HG02759 (cell line): ENCODE results near the gene HOXA9.

Experiments used
- ATAC-seq: cut with Tn5 transposase; IDR thresholded peaks from one replicate; pipeline ENCODE4 v1.9.1; 2021; ENCODE audit warnings: mild to moderate bottlenecking, moderate library complexity; ENCODE audit not compliant: unreplicated experiment

The HOXA9 gene

DNA sequence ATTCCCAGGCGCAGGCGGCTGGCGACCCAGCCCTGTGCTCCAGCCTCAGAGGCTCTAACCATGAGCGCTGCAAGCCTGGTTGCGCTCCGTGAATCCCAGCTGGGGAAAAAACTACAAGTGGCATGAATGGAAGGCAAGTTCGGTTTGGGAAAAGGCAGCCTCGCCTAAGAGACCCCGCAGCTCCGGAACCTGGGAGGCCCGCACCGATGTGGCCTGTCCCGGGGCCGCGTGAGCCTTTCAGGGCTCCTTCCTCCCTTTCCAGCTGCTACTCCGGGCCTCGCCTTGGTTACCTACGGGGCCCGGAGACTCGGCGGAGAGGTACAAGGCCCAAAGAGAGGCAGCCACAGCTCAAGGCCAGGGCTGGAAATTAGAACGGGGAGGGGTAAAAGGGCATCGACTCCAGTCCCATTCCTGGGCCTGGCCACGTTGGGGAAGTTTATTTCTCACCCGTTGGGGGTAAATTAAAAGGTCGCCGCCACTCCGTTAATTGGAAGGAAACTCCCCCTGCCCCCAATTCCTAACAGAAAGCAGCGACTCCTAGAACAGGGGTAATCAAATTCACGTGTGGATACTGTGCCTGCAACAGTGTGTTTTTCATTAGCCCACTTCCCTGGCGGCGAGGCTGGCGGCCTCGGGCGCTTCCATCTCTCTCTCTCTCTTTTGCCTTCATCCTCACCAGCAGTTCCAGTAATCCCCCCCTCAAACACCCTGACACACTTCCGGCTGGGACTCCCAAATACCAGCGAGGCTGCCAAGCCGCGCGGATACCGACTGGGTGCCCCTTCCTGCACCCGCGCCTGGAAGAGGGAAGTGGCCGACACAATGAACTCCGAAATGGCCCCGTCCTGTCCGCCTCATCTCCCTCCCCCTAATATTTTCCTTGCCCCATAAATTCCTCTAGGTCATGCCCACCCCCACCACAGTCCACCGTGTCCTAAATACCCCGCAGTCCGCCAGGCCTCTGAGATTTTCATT, 1.5 kb upstream of the HOXA9 start:
- ATAC-seq = no peak

DNA sequence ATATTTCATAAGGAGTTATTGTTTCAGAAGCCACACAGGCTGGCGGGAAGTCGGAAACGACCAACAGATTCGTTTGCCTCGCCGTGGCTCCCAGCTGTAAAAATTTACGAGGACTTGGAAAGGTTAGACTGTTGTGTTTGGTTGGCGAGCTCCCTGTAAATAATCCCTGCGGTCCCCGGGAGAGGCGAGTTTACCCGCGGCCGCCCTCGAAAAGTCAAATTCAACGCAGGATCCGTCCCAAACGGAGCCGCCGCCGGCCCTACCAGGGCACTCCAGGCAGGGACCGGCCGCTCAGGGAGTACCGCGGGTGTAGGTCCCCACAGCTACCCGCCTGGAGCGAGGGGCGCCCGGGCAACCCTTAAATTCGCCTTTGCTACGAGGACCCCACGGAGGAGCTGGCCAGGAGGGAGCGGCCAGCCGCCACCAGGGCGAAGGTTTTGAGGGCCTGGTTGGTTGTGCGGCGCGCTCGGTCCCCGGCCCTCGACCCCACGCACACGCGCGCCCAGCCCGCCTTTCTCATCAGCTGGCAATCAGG, 726 bp upstream of the HOXA9 start:
- no peak for ATAC-seq

DNA sequence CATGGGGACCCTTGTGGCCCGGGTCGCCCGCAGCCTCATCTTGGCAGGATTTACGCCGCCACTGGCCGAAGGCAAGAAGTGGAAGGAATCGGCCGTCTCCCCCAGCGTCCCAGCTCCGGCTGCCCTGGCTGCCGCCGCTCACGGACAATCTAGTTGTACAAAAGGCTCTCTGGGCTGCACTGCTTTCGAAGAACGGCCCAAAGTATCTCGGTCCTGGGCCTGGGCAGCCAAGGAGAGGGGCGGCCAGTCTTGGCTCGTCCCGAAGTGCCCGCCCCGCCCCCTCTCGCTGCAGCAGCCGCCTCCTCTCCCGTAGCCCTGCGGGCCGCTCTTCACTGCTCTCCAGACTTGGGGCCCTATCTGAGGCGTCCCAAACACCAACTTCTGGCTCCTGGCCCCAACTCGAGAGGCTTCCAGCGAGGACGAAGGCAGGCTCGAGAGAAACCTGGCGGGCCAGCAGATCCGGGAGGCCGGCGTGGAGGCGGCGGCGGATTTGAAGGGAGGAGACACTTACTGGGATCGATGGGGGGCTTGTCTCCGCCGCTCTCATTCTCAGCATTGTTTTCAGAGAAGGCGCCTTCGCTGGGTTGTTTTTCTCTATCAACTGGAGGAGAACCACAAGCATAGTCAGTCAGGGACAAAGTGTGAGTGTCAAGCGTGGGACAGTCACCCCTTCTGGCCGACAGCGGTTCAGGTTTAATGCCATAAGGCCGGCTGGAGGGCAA, 809 bp downstream of the HOXA9 start:
- no peak for ATAC-seq

DNA sequence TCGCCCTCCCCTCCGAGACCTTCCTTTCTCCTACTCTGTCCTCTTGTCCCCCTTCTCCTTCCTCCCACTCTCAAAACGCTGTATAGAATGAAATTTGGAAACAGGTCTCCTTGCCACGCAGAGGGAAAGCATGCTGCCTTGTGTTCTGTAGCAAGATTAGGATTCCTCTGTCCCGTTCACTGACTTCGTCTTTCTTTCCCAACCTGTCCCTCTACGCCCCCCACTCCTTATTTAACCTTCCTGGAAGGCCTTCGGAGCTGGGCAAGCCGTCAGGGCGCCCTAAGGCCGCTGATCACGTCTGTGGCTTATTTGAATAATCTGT, 1.3 kb downstream of the HOXA9 start:
- ATAC-seq = no peak

DNA sequence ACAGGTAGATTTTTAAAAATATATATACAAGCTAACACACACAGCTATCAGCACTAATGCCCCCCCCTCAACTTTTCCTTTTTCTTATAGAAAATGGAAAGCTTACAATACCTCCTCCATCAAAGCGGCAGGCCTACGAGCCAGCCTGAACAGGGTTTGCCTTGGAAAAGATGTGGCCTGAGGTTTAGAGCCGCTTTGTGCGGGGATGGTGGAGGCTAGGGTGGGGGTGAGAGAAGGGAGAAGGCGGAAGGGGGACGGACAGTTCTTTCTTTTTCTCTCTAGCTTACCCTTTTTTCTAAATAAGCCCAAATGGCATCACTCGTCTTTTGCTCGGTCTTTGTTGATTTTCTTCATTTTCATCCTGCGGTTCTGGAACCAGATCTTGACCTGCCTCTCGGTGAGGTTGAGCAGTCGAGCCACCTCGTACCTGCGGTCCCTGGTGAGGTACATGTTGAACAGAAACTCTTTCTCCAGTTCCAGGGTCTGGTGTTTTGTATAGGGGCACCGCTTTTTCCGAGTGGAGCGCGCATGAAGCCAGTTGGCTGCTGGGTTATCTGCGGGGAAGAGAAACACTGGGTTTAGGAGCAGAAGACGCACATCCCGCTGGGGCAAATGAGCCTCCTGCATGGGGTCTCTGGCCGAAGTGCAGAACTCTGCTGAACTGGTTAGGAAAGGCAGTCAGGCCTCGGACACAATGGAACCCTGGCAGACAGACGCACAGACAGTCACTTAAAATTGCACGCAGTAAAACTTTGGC, 1.9 kb downstream of the HOXA9 start:
- ATAC-seq = no peak

DNA sequence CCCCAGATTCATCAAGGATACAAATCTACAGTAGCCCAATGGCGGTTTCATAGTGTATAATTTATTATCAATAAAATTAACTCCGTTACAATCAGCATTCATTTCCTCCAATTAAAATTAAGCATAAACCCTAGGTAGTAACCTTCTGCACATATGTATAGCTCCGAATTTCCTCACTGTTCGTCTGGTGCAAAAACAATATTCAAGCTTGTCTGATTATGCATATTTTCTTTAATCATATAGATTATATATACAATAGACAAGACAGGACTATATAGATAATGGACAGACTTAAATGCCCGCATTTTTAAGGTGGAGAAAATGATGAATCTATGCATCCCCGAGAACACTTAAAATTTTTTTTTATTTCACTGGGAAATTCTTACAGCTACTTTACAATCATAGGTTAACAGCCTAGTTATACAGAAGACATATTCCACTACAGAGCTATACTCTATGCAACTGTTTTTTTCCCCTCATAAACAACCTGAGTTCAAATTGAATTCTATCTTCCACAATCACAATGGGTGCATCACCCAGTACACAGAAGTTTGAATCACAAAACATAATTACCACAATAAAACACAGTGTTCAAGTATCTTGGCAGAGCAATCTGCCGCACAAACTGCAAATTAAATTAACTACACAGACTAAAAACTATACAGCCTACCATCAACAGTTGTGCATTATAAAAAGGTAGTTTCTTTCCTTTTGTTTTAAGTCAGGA, 2.6 kb downstream of the HOXA9 start:
- ATAC-seq = no peak

DNA sequence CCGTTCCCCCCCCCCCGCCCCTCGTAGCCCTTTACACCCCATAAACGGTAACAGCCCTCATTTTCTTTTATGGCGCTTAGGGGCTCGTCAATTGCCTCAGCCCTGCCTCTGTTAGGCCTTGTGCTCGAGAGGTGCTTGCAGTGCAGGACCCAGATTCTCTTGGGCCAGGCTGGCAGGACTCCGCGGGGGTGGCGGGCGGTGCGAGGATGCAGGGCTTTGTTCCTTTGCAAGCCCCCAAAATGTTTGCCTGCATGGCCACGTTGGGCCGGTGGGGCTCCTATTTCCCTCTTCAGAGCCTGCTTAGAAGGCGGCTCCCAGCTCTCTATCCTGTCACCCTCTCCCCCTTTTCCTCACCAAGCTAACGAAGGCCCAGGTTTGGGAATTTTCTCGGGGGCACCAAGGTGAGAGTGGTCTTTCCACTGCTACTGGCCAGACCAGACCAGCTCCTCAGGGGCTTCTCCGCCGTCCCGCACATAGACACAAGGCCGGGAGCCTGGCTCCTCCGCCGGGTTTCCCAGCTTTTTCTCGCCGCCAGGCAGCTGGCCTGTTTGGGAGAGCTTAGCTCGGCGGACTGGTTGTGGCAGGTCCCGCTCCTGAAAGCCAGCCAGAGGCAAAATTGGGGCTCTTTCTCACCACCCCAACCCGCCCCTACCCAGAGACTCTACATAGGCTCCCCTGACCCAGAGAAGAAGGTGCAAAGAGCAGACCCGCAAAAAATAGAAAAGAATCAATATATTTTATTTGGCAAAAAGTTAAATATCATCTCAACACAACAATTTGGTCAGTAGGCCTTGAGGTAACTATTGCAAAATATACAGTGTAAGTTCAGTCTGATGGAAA, 3.4 kb downstream of the HOXA9 start:
- no peak for ATAC-seq

DNA sequence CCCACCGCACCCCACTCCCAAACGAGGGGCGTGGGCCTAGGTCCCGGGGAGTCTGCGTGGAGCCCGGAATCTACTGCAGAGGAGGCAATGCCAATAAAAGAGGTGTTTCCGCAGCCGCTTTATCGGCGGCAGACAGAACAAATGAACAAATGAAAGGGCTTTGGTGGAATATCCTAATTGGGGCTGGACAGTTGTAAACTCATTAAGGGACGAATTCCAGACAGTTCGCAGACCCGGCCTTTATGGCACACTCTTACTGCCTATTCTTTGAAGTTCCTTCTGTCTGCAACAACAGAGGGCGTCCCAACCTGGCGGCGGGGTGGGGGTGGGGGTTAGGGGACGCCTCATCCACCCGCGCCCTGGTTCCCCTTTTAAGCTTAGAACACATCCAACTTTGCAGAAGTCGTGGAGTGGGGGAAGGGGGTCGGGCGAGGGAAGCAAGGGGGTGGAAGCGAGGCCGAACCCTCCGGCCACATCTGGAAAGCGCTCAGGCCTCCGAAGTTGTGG, 4.1 kb downstream of the HOXA9 start:
- ATAC-seq = no peak

DNA sequence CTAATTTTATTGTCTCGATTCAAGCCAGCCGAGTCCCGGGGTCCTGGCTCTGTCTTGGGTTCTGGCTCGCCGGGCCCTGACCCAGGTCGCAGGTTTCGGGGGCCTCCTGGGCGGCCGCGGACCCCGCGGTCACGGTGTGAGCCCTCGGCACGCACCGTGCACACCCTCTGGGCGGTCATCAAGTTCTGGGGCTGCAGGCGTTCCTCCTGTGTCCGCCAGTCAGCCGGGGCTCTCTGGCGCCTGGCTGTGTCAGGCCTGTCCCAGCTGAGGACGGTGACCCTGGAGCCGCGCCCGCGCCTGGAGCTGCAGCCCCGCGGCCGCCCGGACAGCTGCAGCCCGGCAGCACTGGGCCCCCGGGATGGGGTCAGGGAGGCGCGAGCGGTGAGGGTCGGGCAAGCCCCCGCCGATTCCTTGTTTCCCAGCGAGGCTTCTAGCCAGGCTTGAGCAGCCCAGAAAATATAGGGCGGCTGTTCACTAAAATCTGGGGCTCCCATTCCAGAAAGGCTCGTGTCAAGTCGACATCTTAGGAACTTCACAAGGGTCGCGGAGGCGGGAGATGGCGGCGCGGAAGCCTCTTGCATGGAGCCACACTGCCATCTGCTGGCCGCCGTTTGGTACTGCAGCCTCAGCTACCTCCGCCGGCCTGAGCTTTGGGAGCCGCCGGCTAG, 4.7 kb downstream of the HOXA9 start:
- ATAC-seq = peak; percentile 72

DNA sequence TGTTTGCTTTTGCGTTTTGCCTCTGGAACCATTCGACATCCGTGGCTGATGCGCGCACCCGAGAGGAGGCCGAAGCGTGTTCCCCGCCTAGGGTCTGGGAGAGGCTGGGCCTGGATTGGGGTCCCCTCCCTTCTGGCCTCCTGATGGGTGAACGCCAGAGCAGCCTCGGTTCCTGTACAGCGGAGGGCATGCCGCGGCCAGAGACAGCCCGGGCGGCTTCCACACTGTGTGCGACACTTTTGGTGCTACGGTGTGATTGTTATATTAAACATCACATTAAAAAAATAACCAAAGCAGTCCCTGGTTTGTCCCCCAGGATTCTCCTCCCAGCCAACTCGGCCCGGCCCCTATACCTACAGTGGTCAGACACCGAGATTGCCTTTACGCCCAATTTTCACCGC, 5.2 kb downstream of the HOXA9 start:
- ATAC-seq = no peak

DNA sequence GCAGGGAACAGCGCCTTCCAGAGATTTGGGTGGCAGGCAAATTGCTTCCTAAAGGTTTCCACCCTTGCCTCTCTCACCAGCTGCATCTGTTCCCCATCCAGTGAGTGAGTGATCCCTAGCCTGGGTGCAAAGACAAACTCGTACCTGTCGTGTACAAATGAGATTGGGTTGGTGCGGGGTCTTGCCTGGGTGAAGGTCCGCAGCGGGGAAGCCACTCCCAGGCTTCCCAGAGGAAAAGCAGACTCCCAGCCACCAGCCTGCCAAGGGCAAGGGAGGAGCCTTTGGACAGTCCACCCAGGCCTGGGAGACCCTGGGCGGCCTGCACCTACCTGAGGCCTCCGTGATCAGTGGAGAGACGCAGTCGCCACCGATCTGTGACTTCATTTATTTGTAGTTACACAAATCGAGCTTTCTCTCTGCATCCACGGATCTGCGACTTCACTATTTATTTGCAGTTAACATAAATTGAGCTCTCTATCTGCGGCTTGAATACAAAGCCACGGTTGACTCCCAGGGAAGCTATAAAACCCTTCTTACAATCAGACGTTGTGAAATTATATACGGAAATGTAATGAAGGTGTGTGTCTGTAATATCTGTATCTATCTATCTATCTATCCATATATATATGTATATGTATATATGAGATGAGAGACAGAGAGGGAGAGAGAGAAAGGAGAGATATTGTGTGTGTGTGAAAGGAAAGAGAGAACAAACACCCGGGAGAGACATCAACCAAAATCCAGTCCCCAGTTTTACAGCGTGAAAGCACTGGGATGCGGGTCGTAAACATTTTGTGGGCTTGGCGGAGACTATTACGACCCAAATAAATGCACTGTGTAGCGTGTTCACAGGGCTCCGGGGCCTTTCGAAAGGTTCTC, 5.8 kb downstream of the HOXA9 start:
- no peak for ATAC-seq

DNA sequence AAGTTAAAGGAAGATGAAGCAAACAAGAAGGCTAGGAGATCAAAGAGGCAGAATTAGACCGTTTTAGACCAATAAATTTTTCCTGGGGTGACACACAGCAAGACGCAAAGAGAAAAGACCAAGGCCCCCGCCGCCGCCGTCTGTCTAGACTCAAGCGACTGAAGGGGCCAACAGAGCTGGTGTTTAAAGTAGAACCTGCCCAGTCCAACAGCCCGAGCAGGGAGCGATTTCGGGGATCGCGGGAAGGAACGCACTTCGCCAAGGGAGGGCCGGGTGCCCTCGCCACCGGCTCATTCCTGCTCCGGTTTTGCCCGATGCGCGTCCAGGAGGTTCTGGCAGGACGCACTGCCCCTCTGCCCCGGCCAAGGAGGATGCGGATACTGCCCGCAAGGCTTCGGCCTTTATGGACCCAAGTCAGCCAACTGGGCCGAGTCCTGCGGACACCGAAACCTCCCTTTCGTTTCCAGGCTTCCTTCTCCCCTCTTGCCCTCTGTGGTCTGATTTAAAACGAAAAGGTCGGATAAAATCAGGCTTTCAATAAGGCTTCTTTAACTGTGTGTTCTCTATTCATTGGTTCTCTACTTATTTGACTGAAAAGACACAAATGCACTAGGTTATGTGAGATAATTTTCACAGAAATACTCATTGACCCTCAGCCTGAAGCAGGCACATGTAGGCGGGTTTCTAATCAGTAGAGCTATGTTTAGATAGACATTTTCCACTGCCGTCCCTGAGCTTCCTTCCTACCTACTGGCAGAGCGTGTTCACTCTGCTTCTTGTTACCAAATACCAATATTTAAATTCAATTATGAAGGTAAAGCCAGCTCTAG, 6.7 kb downstream of the HOXA9 start:
- ATAC-seq = no peak

DNA sequence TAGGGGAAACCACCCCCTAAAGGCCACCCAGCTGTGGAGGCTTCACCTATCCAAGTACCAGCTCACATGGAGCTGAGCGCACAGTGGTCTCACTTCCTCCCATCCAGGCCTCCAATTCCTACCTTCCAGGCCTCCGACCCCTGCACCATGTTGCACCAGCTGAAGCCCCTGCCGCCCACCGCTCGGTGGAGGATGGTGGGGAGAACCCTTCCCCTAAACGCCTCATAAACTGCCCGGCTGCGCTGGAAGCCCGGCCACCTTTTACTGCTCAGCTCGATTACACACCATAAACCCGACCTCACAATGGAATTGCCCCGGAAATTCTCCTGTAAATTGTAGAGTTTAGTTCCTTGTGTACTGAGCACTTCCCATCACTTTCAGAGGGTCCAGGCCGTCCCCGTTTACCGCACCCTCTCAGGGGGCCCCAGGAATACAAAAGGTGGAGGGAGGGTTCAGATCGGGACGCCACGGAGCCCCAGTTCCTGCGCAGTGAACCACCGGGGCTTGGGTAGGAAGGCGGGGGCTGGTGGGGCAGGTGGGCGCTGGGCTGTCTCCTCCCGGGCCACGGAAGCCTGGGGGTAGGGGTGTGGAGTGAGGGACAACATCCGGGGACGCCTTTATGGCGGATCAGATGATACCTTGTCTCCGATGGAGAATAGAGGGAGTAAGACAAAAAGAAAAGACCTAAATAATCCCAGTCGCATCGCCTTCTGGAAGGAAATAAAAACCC, 7.5 kb downstream of the HOXA9 start:
- no peak for ATAC-seq

DNA sequence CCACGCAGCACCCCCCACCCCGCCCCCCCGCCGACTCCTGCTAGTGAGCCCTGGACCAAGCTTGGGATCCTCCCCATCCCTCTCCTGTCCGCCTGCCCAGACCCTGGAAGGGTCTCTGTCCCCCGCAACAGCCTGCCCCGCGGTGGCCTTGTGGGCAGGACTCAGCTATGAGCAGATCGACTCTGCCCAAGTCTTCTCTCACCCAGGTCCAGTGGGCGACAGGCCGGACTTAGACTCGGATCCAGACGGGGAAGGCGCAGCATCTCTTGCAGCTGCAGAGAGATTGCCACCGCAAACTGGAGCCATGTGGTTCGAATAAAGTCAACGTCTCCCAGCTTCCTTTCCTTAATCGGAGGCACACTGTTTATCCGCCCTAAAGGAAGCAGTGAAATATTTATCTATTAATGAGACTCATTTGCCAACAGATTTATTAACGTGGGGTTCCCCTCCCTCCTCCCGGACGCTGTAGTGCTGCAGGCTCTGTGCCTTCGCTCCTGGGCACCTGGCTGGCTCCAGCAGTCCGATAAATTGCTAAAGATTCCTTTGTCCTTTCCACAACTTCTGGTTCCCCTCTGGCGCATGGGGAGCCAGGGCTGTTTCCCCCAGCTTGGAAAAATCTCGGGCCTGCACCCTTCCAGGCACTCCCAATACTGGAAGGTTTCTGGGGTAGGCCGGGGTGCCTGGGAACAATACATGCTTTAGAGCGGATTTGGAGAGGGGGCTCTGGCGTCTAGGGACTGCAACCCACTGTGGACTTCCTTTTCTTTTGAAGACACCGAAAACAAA, 8.2 kb downstream of the HOXA9 start:
- no peak for ATAC-seq

DNA sequence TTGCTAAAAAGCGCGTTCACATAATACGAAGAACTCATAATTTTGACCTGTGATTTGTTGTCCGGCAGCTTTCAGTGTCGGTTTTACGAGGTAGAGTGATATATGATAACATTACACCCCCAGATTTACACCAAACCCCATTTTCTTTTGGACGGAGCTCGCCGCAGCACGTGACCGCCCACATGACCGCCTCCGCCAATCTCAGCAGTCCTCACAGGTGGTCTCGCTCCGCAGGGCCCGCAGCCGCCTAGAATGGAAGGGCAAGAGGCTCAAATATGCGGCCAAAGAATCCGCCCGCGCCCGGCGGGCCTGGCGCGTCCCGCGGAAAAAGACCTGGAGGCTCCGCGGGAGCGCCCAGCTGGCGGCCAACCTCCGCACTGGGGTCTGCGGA, 8.8 kb downstream of the HOXA9 start, which contains the start of gene HOXA7:
Gene HOXA7 (minus strand): TSS at position 168 of the 391 bp plus-strand sequence. CDS start 130 bp downstream, at position 38.
- no peak for ATAC-seq
